ENCODE measurements around the gene SEMA3C. TPM values are rescaled to one million over a fixed set of nuclear protein-coding genes. Genes with fewer than 3 reads are reported as not detected.

The SEMA3C gene
- total and polyA plus RNA-seq, 10 donors = 1.1 to 53.7 (median 13.0) TPM

GRCh38 chr7:80859272-80859970 lies 59.4 kb downstream of the SEMA3C start:
- intact Hi-C loops (cut with DNase I; ENCODE audit: low total_unique reads) = no loop called here
- Histone ChIP-seq H3K4me3 (no peak overlapping the region), H3K36me3 (no peaks in the 10 kb centered on the region), H3K9me3 (peaks cover 0 to 6% (median 0%) of the 10 kb centered on the region in 8 donors), H3K4me1 (no peaks in the 10 kb centered on the region), H3K27ac (no peak overlapping the region), H3K27me3 (replicated peaks in 1 of 7) (no peaks in the 10 kb centered on the region)
- TF ChIP-seq POLR2AphosphoS5 (IDR thresholded peaks at IDR 0.05) (no peak), POLR2A (IDR thresholded peaks at IDR 0.05) (no peak), CTCF (IDR thresholded peaks at IDR 0.05 in 8 of 11, conservative IDR thresholded peaks at IDR 0.05 in 3 of 11) (no peak)
- no peak for DNase-seq
- WGBS, 5 donors = 78 to 87% (median 83%) methylated on average over 6 of the region's 6 CpGs

DNA sequence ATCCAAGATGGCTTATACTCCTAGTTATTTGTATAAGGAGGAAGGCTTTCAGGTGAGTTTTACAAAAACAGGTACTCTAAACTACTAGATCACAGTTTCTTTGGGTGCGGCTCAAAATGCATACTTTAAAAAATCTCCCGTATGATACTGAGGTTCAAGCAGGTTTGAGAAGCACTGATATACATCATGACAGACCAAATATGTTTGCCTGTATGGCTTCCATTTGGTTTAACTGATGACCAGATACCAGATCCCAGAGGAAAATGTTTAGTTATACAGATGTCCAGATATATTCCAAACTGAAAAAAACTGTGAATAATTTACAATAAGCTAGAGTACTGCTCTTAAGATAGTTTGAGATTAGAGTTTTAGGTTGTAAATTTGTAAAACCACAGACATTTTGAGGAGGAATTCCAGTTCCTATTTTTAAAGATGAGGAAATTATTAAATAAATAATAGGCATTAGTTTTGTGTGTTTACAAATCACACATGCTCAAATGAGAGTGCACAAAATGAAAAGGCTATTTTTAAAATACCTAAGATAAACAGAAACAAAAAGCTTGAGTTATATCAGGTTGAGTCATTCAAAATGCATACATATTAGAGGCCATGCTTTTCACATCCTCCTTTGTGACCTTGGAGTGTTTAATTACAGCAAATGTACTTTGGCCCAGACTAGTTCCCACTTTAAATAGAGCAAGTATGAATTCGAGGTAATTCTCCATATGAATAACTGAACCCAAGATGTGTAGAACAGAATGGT lies 60.5 kb downstream of the SEMA3C start:
- TF ChIP-seq POLR2A (IDR thresholded peaks at IDR 0.05) (no peak), CTCF (IDR thresholded peaks at IDR 0.05 in 8 of 11, conservative IDR thresholded peaks at IDR 0.05 in 3 of 11) (no peak), POLR2AphosphoS5 (IDR thresholded peaks at IDR 0.05) (no peak)
- H3K36me3 ChIP-seq = no peaks in the 10 kb centered on the region
- H3K27me3 ChIP-seq (replicated peaks in 1 of 7) = no peaks in the 10 kb centered on the region
- intact Hi-C loops (cut with DNase I; ENCODE audit: low total_unique reads) = no loop called here
- H3K9me3 ChIP-seq = peaks cover 0 to 6% (median 0%) of the 10 kb centered on the region in 8 donors
- 59 to 69% (median 62%) methylated on average over 3 of the region's 3 CpGs for WGBS, 5 donors
- no peaks in the 10 kb centered on the region for H3K4me1 ChIP-seq
- H3K4me3 ChIP-seq = no peak overlapping the region
- no peak for DNase-seq
- no peak overlapping the region for H3K27ac ChIP-seq

DNA sequence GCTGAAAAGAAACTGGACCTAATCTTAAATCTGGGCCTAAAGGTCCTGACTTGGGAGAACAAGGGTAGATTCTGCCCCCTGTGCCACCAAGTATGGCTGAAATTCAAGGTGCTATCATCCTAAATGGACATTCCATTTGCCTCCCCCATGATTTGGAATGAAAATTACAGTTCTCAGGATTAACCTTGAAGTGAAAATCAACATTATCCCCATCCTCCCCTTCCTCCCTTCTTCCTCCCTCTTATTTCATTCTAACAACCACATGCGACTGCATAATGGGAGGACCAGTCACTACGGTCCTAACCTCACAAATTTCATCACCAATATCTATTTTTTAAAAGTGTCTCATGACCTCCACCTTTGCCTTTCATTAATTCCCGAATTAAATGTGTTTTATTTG lies 62.1 kb downstream of the SEMA3C start:
- no peaks in the 10 kb centered on the region for H3K4me1 ChIP-seq
- 73 to 79% (median 79%) methylated on average over 3 of the region's 3 CpGs for WGBS, 5 donors
- no peak overlapping the region for H3K27ac ChIP-seq
- no peaks in the 10 kb centered on the region for H3K27me3 ChIP-seq (replicated peaks in 1 of 7)
- TF ChIP-seq POLR2AphosphoS5 (IDR thresholded peaks at IDR 0.05) = no peak
- TF ChIP-seq CTCF (IDR thresholded peaks at IDR 0.05 in 8 of 11, conservative IDR thresholded peaks at IDR 0.05 in 3 of 11) = no peak
- no peak for TF ChIP-seq POLR2A (IDR thresholded peaks at IDR 0.05)
- H3K9me3 ChIP-seq = no peaks in the 10 kb centered on the region
- H3K36me3 ChIP-seq = no peaks in the 10 kb centered on the region
- intact Hi-C loops (cut with DNase I; ENCODE audit: low total_unique reads) = no loop called here
- no peak overlapping the region for H3K4me3 ChIP-seq
- no peak for DNase-seq

DNA sequence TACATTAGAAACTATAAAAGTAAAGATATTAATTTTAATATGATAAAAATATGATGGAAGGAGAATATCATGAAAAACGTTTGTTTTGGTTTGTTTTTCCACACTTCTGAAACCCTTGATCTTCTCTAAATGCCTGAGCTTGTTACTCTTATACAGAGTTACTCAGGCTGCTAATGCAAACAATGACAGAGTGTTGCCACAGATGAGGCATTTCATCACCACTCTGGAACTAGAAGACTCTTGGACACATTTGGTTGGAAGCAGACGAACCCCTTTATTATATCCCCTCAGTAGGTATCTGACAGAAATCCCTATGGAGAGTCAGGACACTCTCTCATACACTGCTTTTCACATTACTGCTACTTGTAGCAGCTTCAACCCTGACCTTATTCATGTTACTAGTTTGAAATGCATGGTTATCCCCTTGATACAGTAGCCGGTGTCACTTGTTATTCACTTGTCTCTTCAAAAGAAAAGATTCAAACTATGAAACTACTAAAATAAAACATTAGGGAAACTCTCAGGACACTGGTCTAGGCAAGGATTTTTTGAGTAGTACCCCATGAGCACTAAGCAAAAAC lies 66.9 kb downstream of the SEMA3C start:
- no peak overlapping the region for H3K4me3 ChIP-seq
- DNase-seq = no peak
- WGBS, 5 donors = 65 to 89% (median 73%) methylated on average over 3 of the region's 3 CpGs
- TF ChIP-seq POLR2AphosphoS5 (IDR thresholded peaks at IDR 0.05) = no peak
- no peak for TF ChIP-seq CTCF (IDR thresholded peaks at IDR 0.05 in 8 of 11, conservative IDR thresholded peaks at IDR 0.05 in 3 of 11)
- no peak for TF ChIP-seq POLR2A (IDR thresholded peaks at IDR 0.05)
- H3K9me3 ChIP-seq = no peaks in the 10 kb centered on the region
- H3K27me3 ChIP-seq (replicated peaks in 1 of 7) = no peaks in the 10 kb centered on the region
- no peaks in the 10 kb centered on the region for H3K36me3 ChIP-seq
- no peaks in the 10 kb centered on the region for H3K4me1 ChIP-seq
- intact Hi-C loops (cut with DNase I; ENCODE audit: low total_unique reads) = no loop called here
- no peak overlapping the region for H3K27ac ChIP-seq

Measured in spleen (tissue), 11 donors.